ENCODE results near the gene LMX1B.

- TF ChIP-seq CTCF (IDR thresholded peaks at IDR 0.05 in 2 of 3, conservative IDR thresholded peaks at IDR 0.05 in 1 of 3; ENCODE audit: borderline replicate concordance in 1 of 3, insufficient read depth in 1 of 3, low read depth in 2 of 3, low read length in 2 of 3) = no peak
- TF ChIP-seq EZH2phosphoT487 (IDR thresholded peaks at IDR 0.05; ENCODE audit: borderline replicate concordance) = no peak
- no peak for TF ChIP-seq RAD21 (IDR thresholded peaks at IDR 0.05; ENCODE audit: low read depth)
- no peak for TF ChIP-seq POLR2A (IDR thresholded peaks at IDR 0.05; ENCODE audit: borderline replicate concordance, extremely low read depth, insufficient read depth, insufficient read length)
- no peak for TF ChIP-seq YY1 (IDR thresholded peaks at IDR 0.05; ENCODE audit: extremely low read depth, insufficient replicate concordance, low read depth, low read length)
- no peak for TF ChIP-seq REST (IDR thresholded peaks at IDR 0.05; ENCODE audit: low read depth)
- no peak for TF ChIP-seq CBX3 (IDR thresholded peaks at IDR 0.05; ENCODE audit: low read depth)
These were observed 80.7 kb downstream of the LMX1B start for GRCh38 chr9:126694206-126695081.

Measured in HCT116 (cell line).